Fibroblast of skin of left biceps (primary cell): ENCODE results near the gene TREH.

Source experiments
- DNase-seq, 2 experiments: peaks; one replicate each; pipeline ENCODE4 v3.0.0-alpha.2; 2013; ENCODE audit warnings: low read depth in 2 of 2

Gene TREH

GRCh38 chr11:118629761-118630661, 49.4 kb downstream of the TREH start:
- DNase-seq: no peak

GRCh38 chr11:118628861-118629549, 50.4 kb downstream of the TREH start:
- DNase-seq: no peak

GRCh38 chr11:118628432-118628831, 51.0 kb downstream of the TREH start:
- no peak for DNase-seq

GRCh38 chr11:118628031-118628430, 51.4 kb downstream of the TREH start:
- no peak for DNase-seq

- DNase-seq: no peak
Measured at GRCh38 chr11:118627566-118627965, 51.9 kb downstream of the TREH start.

- DNase-seq: no peak
Measured at GRCh38 chr11:118625976-118626375, 53.5 kb downstream of the TREH start.

- DNase-seq: no peak
Measured at GRCh38 chr11:118625036-118625690, 54.3 kb downstream of the TREH start.

GRCh38 chr11:118623269-118623655, 56.2 kb downstream of the TREH start:
- no peak for DNase-seq

- no peak for DNase-seq
Measured at GRCh38 chr11:118622376-118623268, 56.8 kb downstream of the TREH start.

- no peak for DNase-seq
Measured at GRCh38 chr11:118621784-118622375, 57.6 kb downstream of the TREH start.

GRCh38 chr11:118621071-118621783, 58.2 kb downstream of the TREH start:
- DNase-seq: peak; percentile 65 to 70

- DNase-seq: no peak
Measured at GRCh38 chr11:118620529-118621070, 58.9 kb downstream of the TREH start.

GRCh38 chr11:118619444-118620197, 59.8 kb downstream of the TREH start:
- peak; percentile 91 to 92 for DNase-seq

- DNase-seq: no peak
Measured at GRCh38 chr11:118618991-118619375, 60.5 kb downstream of the TREH start.

GRCh38 chr11:118618115-118618990, 61.1 kb downstream of the TREH start:
- DNase-seq: no peak

GRCh38 chr11:118615976-118616371, 63.5 kb downstream of the TREH start:
- no peak for DNase-seq

- no peak for DNase-seq
Measured at GRCh38 chr11:118615282-118615975, 64.0 kb downstream of the TREH start.

GRCh38 chr11:118614511-118614910, 64.9 kb downstream of the TREH start:
- DNase-seq: no peak
